K562 (cell line): ENCODE data around the gene NECAB3. TPM values are rescaled to one million over a fixed set of nuclear protein-coding genes. Genes with fewer than 3 reads are reported as not detected.

Experiments
- ATAC-seq: fragments of 200-7000 bp; cut with Tn5 transposase; 3 replicates; pipeline ENCODE4 v1.9.1; 2020; ENCODE audit warnings: moderate library complexity
- BruUV-seq: library from RNA; stranded (reverse); fragments of 400-500 nt; replicated peaks from 2 replicates; lab custom pipeline; 2021; lab: Mats Ljungman, UMichigan
- CTCF ChIA-PET: fragments of 300-600 bp; formaldehyde crosslinking; extraction: SDS; loops from one replicate; lab custom pipeline; 2021; ENCODE audit warnings: low intra/inter-chr PET ratio; lab: Yijun Ruan, JAX
- POLR2A ChIA-PET: fragments of 300-600, 350-650 bp; sonication (Branson Sonifier 250); formaldehyde crosslinking; extraction: SDS; loops from one replicate; lab custom pipeline; 2021; ENCODE audit warnings: antibody characterized with exemption, inconsistent platforms; lab: Yijun Ruan, JAX
- DNase-seq, 4 experiments: peaks; one replicate each; pipeline versions ENCODE4 v3.0.0 to v3.0.0-alpha.2; 2011 to 2018; ENCODE audit warnings: low spot score in 3 of 4, mixed read lengths in 3 of 4; ENCODE audit errors: extremely low read depth in 1 of 4
- FAIRE-seq: peaks from 2 replicates; lab custom pipeline; 2011; peaks lifted over from hg19 to GRCh38; lab: Jason Lieb, UNC
- H2AFZ ChIP-seq: 2 replicates; pipeline ENCODE4 v1.6.0; 2011; ENCODE audit warnings: low read depth, low read length, control low read depth, inconsistent platforms
- H3K27ac ChIP-seq: fragments of 200-600 bp; 3 replicates; pipeline ENCODE4 v1.8.0; 2011; ENCODE audit warnings: low read depth, mild to moderate bottlenecking, control low read depth, inconsistent platforms, low read length, moderate library complexity, mixed read lengths; ENCODE audit errors: extremely low read depth
- H3K27me3 ChIP-seq, 2 experiments: fragments of 300-600 bp in 1 of 2; 2 replicates in 1 of 2; 3 replicates in 1 of 2; pipeline versions ENCODE4 v1.6.0 to v1.8.0; 2011; ENCODE audit warnings: inconsistent platforms in 2 of 2, low read length in 2 of 2, mild to moderate bottlenecking in 1 of 2, mixed read lengths in 1 of 2, moderate library complexity in 1 of 2; ENCODE audit not compliant: control insufficient read depth in 2 of 2, insufficient read depth in 2 of 2
- H3K36me3 ChIP-seq: fragments of 300-600 bp; 3 replicates; pipeline ENCODE4 v1.8.0; 2011; ENCODE audit warnings: mild to moderate bottlenecking, low read length, inconsistent platforms; ENCODE audit not compliant: control insufficient read depth, insufficient read depth
- H3K4me1 ChIP-seq, 2 experiments: fragments of 200-600 bp in 1 of 2; replicated peaks in 1 of 2; 2 replicates in 1 of 2; 3 replicates in 1 of 2; pipeline versions ENCODE4 v1.5.1 to v1.8.0; 2011; ENCODE audit warnings: inconsistent platforms in 2 of 2, low read length in 2 of 2, mild to moderate bottlenecking in 1 of 2, mixed read lengths in 1 of 2, moderate library complexity in 1 of 2; ENCODE audit not compliant: control insufficient read depth in 2 of 2, insufficient read depth in 2 of 2
- H3K4me2 ChIP-seq: 2 replicates; pipeline ENCODE4 v1.6.1; 2011; ENCODE audit warnings: low read length, control low read depth, inconsistent platforms, mixed read lengths; ENCODE audit not compliant: insufficient read depth
- H3K4me3 ChIP-seq: fragments of 200-600 bp; sonication (generic), shearing (Covaris generic); 2 replicates; pipeline ENCODE4 v1.5.1; 2016; ENCODE audit warnings: control low read depth, inconsistent platforms
- H3K79me2 ChIP-seq: fragments of 200-600 bp; 3 replicates; pipeline ENCODE4 v1.8.0; 2011; ENCODE audit warnings: low read length, inconsistent platforms; ENCODE audit not compliant: control insufficient read depth, insufficient read depth
- H3K9ac ChIP-seq, 2 experiments: 2 replicates each; pipeline versions ENCODE4 v1.6.0 to v1.6.1; 2011; ENCODE audit warnings: low read depth in 2 of 2, low read length in 2 of 2, control low read depth in 1 of 2, inconsistent platforms in 1 of 2, mild to moderate bottlenecking in 1 of 2, mixed read lengths in 1 of 2; ENCODE audit not compliant: insufficient read depth in 1 of 2
- H3K9me1 ChIP-seq: one replicate; pipeline ENCODE4 v1.6.0; 2011; ENCODE audit warnings: inconsistent platforms, mild to moderate bottlenecking, low read length, moderate library complexity; ENCODE audit not compliant: control insufficient read depth, insufficient read depth
- H3K9me3 ChIP-seq: replicated peaks from 2 replicates; pipeline ENCODE4 v1.5.1; 2011; ENCODE audit warnings: low read depth, low read length, inconsistent platforms; ENCODE audit not compliant: control insufficient read depth, insufficient read depth
- H4K20me1 ChIP-seq: replicated peaks from 2 replicates; pipeline ENCODE4 v1.6.1; 2011; ENCODE audit warnings: low read length, inconsistent platforms, mixed read lengths; ENCODE audit not compliant: control insufficient read depth, insufficient read depth
- BCOR ChIP-seq: fragments of 450-650 bp; IDR thresholded peaks from 2 replicates; pipeline ENCODE4 v1.6.1; 2016
- CBFB ChIP-seq: sonication (generic); formaldehyde crosslinking; IDR thresholded peaks from 2 replicates; pipeline ENCODE4 v1.4.0; 2020; ENCODE audit warnings: mild to moderate bottlenecking, missing genetic modification reagents
- DIDO1 ChIP-seq: fragments of 450-650 bp; IDR thresholded peaks from 2 replicates; pipeline ENCODE4 v1.6.1; 2016; ENCODE audit warnings: low read depth, missing biosample characterization, missing genetic modification characterization
- RBM25 ChIP-seq: fragments of 200-400 bp; formaldehyde crosslinking; IDR thresholded peaks from 2 replicates; pipeline ENCODE4 v1.6.1; 2018; ENCODE audit warnings: low read length, low read depth, moderate library complexity; ENCODE audit not compliant: severe bottlenecking
- WGBS: fragments of 100-300 bp; shearing (Covaris generic); methylation state at CpG from one replicate; pipeline ENCODE4 v1.1.6; 2016; ENCODE audit warnings: low coverage, mixed read lengths; ENCODE audit not compliant: insufficient coverage; ENCODE audit errors: missing lambda C conversion rate; 5-methylcytosine and 5-hydroxymethylcytosine counted together
- in situ Hi-C: fragments of 300-500 bp; cut with MboI; formaldehyde crosslinking; loops from 4 replicates; pipeline ENCODE4 v1.15.0; 2018; ENCODE audit warnings: inconsistent platforms, mixed read lengths
- intact Hi-C: fragments of 100-400 bp; cut with micrococcal nuclease; formaldehyde crosslinking; loops from 2 replicates; pipeline ENCODE4 v1.14.2; 2022
- polyA plus RNA-seq, 8 experiments: library from polyadenylated mRNA; depleted of rRNA in 4 of 8; stranded (reverse) in 5 of 8; unstranded in 3 of 8; fragments of >200 nt; fragmentation: Nextera tagmentation in 2 of 8; fragmentation: Illumina TruSeq in 1 of 8; extraction: Ambion mirVana in 2 of 8; extraction: Trizol in 1 of 8; gene quantifications; 2 replicates each; pipeline versions ENCODE4 v1.2.1 to v1.2.3, GENCODE V29; 2011 to 2014; ENCODE audit warnings: inconsistent platforms in 1 of 8, missing spikeins in 1 of 8
- total RNA-seq, 7 experiments: library from RNA; depleted of rRNA in 6 of 7; stranded (reverse); fragments of >200 nt in 6 of 7; fragmentation: Illumina TruSeq in 2 of 7; extraction: Trizol in 2 of 7; gene quantifications; 2 replicates each; pipeline versions ENCODE4 v1.2.1 to v1.2.3, GENCODE V29; 2011 to 2021; ENCODE audit warnings: low replicate concordance in 1 of 7
- TF ChIP-seq, protein P1 (sequence below): IDR thresholded peaks from 2 replicates; pipeline ENCODE4 v1.6.1; 2011; ENCODE audit warnings: borderline replicate concordance, low read depth, mild to moderate bottlenecking, moderate library complexity, low read length; ENCODE audit not compliant: insufficient read depth, poor library complexity, severe bottlenecking
- TF ChIP-seq, protein P2 (sequence below): fragments of 250-450 bp; sonication (Bioruptor Pico); IDR thresholded peaks from 2 replicates; pipeline ENCODE4 v1.4.0; 2020

NECAB3 gene
- total and polyA plus RNA-seq, 9 of the 15 experiments (the other 6 are each of a cell fraction or from before 2014, with no cell fraction given), result 0.94 to 63.3 (median 31.5) TPM

DNA sequence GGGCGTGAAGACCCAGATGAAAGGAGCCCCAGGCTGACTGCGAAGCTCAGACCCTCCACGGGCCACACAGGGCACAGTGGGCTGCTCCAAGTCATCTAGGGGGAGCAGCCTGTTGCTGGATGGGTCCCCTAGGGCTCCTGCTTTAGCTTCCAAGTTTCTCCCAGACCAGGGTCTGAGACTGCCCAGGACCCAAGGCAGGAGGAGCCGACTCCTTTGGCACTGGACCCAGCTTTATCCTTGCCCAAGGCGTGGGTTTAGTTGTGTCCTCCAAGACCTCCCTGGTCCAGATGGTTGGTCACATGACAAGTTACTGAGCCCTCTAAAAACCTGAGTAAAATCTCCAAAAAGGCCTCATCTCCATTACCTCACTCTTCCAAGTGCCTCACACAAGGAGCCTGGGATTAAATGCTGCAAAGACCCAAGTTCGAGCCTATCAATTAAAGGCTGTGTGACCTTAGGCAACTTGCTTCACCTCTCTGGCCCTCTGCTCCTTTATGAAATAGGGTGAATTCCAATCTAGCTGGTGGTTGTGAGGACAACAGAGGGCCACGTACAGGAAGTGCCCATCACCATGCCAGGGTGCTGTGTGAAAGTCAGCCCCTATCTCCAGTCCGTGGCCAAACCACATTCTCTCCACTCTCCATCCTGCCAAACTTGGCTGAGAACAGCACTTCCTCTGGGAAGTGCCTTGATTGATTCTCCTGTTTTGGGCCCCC is 2.5 kb downstream of the NECAB3 start (continued):
- TF ChIP-seq RBM25, result peak; percentile 89

DNA sequence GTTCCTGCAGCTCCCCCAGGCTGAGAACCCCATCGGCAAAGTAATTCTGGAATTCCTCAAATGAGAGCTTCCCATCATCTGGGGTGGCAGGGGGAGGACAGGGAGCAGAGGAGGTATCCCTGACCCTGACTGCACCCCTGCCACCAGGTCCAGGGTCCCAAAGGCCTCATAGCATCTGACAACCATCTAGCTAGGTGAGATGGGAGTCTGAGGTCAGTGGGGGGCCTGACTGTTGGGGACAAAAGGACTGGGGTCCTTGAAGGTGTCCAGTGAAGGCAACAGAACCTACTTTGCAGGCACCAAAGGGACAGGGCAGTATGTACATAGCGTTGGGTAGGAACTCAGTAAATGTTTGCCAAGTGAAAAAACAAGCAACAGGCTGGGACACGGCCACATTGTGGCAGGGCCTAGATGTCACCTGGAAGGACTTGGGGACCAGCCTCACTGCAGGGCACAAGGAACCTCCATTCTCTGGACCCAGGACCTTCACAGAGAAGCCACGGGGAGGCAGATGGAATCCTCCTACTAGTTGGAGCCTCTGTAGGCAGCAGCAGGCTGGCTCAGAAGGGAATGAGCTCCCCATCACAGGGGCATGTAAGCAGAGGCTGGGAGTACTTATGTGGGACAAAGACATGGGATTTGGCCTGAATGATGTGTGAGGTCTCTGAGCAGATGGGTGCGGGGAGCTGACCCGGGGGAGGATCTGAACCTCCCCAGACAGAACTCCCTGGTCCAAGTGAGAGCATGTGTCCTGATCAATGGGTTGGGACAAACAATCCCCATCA is 3.3 kb downstream of the NECAB3 start:
- ATAC-seq (no peak), FAIRE-seq (no peak), DNase-seq (no peak)
- 92% methylated on average over 6 of the region's 6 CpGs for WGBS
- Histone ChIP-seq H3K27me3 (no peaks in the 10 kb centered on the region), H3K4me1 (peaks cover 22 to 62% of the 10 kb centered on the region in 2 experiments), H3K4me2 (no peak overlapping the region), H3K4me3 (no peak overlapping the region), H3K36me3 (peaks cover 55% of the 10 kb centered on the region), H3K79me2 (peaks cover 34% of the 10 kb centered on the region), H2AFZ (no peak overlapping the region), H3K9me3 (no peaks in the 10 kb centered on the region), H4K20me1 (peaks cover 7% of the 10 kb centered on the region; the same call in 1 of the 2 replicates), H3K27ac (no peak overlapping the region), H3K9ac (peak overlapping the region in 1 of 2 experiments; percentile 66; a peak in 1 of 4 replicates), H3K9me1 (peaks cover 5% of the 10 kb centered on the region)
- BruUV-seq, result no TSS peak
- ChIA-PET CTCF (no interaction called here), POLR2A (interaction anchor here (0.7 to 1.6 kb wide), 5 partner anchors 9 to 236 kb away, joined by 3 to 4 read pairs (median 3); no protein-coding TSS in a partner anchor)
- in situ Hi-C loops, result no loop called here
- intact Hi-C loops, result no loop called here
- TF ChIP-seq, protein P1, sequence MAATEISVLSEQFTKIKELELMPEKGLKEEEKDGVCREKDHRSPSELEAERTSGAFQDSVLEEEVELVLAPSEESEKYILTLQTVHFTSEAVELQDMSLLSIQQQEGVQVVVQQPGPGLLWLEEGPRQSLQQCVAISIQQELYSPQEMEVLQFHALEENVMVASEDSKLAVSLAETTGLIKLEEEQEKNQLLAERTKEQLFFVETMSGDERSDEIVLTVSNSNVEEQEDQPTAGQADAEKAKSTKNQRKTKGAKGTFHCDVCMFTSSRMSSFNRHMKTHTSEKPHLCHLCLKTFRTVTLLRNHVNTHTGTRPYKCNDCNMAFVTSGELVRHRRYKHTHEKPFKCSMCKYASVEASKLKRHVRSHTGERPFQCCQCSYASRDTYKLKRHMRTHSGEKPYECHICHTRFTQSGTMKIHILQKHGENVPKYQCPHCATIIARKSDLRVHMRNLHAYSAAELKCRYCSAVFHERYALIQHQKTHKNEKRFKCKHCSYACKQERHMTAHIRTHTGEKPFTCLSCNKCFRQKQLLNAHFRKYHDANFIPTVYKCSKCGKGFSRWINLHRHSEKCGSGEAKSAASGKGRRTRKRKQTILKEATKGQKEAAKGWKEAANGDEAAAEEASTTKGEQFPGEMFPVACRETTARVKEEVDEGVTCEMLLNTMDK, result no peak
- TF ChIP-seq, protein P2, sequence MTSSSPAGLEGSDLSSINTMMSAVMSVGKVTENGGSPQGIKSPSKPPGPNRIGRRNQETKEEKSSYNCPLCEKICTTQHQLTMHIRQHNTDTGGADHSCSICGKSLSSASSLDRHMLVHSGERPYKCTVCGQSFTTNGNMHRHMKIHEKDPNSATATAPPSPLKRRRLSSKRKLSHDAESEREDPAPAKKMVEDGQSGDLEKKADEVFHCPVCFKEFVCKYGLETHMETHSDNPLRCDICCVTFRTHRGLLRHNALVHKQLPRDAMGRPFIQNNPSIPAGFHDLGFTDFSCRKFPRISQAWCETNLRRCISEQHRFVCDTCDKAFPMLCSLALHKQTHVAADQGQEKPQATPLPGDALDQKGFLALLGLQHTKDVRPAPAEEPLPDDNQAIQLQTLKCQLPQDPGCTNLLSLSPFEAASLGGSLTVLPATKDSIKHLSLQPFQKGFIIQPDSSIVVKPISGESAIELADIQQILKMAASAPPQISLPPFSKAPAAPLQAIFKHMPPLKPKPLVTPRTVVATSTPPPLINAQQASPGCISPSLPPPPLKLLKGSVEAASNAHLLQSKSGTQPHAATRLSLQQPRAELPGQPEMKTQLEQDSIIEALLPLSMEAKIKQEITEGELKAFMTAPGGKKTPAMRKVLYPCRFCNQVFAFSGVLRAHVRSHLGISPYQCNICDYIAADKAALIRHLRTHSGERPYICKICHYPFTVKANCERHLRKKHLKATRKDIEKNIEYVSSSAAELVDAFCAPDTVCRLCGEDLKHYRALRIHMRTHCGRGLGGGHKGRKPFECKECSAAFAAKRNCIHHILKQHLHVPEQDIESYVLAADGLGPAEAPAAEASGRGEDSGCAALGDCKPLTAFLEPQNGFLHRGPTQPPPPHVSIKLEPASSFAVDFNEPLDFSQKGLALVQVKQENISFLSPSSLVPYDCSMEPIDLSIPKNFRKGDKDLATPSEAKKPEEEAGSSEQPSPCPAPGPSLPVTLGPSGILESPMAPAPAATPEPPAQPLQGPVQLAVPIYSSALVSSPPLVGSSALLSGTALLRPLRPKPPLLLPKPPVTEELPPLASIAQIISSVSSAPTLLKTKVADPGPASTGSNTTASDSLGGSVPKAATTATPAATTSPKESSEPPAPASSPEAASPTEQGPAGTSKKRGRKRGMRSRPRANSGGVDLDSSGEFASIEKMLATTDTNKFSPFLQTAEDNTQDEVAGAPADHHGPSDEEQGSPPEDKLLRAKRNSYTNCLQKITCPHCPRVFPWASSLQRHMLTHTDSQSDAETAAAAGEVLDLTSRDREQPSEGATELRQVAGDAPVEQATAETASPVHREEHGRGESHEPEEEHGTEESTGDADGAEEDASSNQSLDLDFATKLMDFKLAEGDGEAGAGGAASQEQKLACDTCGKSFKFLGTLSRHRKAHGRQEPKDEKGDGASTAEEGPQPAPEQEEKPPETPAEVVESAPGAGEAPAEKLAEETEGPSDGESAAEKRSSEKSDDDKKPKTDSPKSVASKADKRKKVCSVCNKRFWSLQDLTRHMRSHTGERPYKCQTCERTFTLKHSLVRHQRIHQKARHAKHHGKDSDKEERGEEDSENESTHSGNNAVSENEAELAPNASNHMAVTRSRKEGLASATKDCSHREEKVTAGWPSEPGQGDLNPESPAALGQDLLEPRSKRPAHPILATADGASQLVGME (CRISPR knock-in tag), result no peak
- TF ChIP-seq CBFB (CRISPR knock-in tag) (no peak), BCOR (no peak), DIDO1 (tag) (no peak)
